Testis (tissue), 2 donors: Measurements from ENCODE around the gene CROCC2.

ENCODE experiments used
- CTCF ChIP-seq, 3 experiments: fragments of 450-650 bp in 2 of 3; fragments of 200-600 bp in 1 of 3; sonication (generic) in 1 of 3; IDR thresholded peaks; one replicate each; pipeline ENCODE4 v1.5.1; 2016 to 2019; ENCODE audit warnings: antibody characterized with exemption in 3 of 3, mild to moderate bottlenecking in 2 of 3, moderate library complexity in 1 of 3
- POLR2A ChIP-seq: fragments of 450-650 bp; IDR thresholded peaks from one replicate; pipeline ENCODE4 v1.6.1; 2017; ENCODE audit warnings: antibody characterized with exemption, mild to moderate bottlenecking, moderate library complexity

- TF ChIP-seq CTCF (IDR thresholded peaks at IDR 0.05), result no peak
- no peak for TF ChIP-seq POLR2A
These were observed 61.8 kb downstream of the CROCC2 start for GRCh38 chr2:240967681-240968621.
